ENCODE measurements around the gene NGB. TPM values are rescaled to one million over a fixed set of nuclear protein-coding genes. Genes with fewer than 3 reads are reported as not detected.

Gene NGB
- total RNA-seq, 2 donors from 2014 or later, result not detected

DNA sequence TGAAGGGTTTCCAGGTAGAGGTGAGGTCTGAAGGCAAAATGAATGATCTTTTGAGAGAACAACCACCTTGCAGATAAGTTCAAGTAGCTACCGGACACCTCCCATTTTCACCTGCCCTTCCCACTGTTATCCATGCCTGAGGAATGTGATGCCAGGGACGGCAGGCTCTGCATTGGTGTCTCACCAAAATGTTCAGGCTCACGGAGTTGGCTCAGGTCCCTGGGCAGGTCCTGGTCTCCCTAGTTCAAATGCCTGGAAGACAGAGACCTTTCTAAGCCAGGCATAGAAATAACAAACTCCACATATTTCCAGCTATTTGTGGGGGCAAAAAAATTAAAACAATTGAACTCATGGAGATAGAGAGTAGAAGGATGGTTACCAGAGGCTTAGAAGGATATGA, 53.5 kb downstream of the NGB start:
- DNase-seq (ENCODE audit: low spot score), result no peak
- intact Hi-C loops (cut with DNase I), result no loop called here

Small RNA genes lying within 50 kb of the gene (microRNA-seq; reads per million reads assigned to microRNA genes)
- 0 reads per million in 2 donors for gene MIR1260A (ENCODE audit: borderline microRNAs expressed in 2 of 2)

Other genes with a start within 250 kb of the NGB start
- gene IRF2BPL, start 242.5 kb downstream of the NGB start, total RNA-seq, result 10 to 100 TPM; 35.7 to 43.3 TPM
- 10 to 100 TPM; 28.8 to 32.4 TPM for gene CIPC, start 172.9 kb downstream of the NGB start, total RNA-seq
- not detected for gene ZDHHC22, start 129.4 kb downstream of the NGB start, total RNA-seq
- gene TMEM63C, start 89.4 kb downstream of the NGB start, total RNA-seq, result not detected
- 10 to 100 TPM; 20.5 TPM for gene POMT2, start 49.7 kb upstream of the NGB start, total RNA-seq
- 1 to 10 TPM; 4.7 to 9.3 TPM for gene GSTZ1, start 49.8 kb upstream of the NGB start, total RNA-seq
- 10 to 100 TPM; 11.2 to 13.3 TPM for gene TMED8, start 105.9 kb upstream of the NGB start, total RNA-seq
- gene SAMD15, start 106.2 kb upstream of the NGB start, total RNA-seq, result under 1 TPM; 0.60 to 0.62 TPM
- gene NOXRED1, start 152.3 kb upstream of the NGB start, total RNA-seq, result under 1 TPM; 0.23 to 0.52 TPM
- gene VIPAS39, start 186.4 kb upstream of the NGB start, total RNA-seq, result 10 to 100 TPM; 11.9 to 15.7 TPM
- gene AHSA1, start 186.9 kb upstream of the NGB start, total RNA-seq, result 10 to 100 TPM; 78.3 to 85.3 TPM
- gene ISM2, start 227.6 kb upstream of the NGB start, total RNA-seq, result under 1 TPM in 1 of 2 donors, not detected in 1; 0.60 TPM